Spinal cord (tissue), 10 donors: Measurements from ENCODE around the gene ANKRD33. TPM values are rescaled to one million over a fixed set of nuclear protein-coding genes. Genes with fewer than 3 reads are reported as not detected.

Experiments used
- DNase-seq, 6 donors: peaks; one replicate each; pipeline versions ENCODE4 v3.0.0 to v3.0.0-alpha.2; 2013 to 2015; ENCODE audit warnings: low spot score in 6 of 6, low read depth in 4 of 6
- H3K27ac ChIP-seq: one replicate; pipeline ENCODE4 v1.5.1; 2013; ENCODE audit warnings: low read depth, low read length, control low read depth
- H3K27me3 ChIP-seq: one replicate; pipeline ENCODE4 v1.6.1; 2013; ENCODE audit warnings: low read length; ENCODE audit not compliant: control insufficient read depth, insufficient read depth
- H3K36me3 ChIP-seq: one replicate; pipeline ENCODE4 v1.6.1; 2013; ENCODE audit warnings: low read length; ENCODE audit not compliant: control insufficient read depth, insufficient read depth
- H3K4me1 ChIP-seq: one replicate; pipeline ENCODE4 v1.6.1; 2013; ENCODE audit warnings: low read length; ENCODE audit not compliant: control insufficient read depth, insufficient read depth
- H3K4me3 ChIP-seq: one replicate; pipeline ENCODE4 v1.5.1; 2013; ENCODE audit warnings: low read depth, low read length, control low read depth
- H3K9me3 ChIP-seq: one replicate; pipeline ENCODE4 v1.6.1; 2013; ENCODE audit warnings: low read length; ENCODE audit not compliant: control insufficient read depth, insufficient read depth
- WGBS: methylation state at CpG from one replicate; pipeline ENCODE4 v1.1.5; 2013; ENCODE audit warnings: missing lambda C conversion rate; ENCODE audit not compliant: insufficient coverage; 5-methylcytosine and 5-hydroxymethylcytosine counted together
- polyA plus RNA-seq, 2 donors: library from polyadenylated mRNA; unstranded; fragments of 120-200 nt; gene quantifications; one replicate each; pipeline ENCODE4 v1.2.1, GENCODE V29; 2013; ENCODE audit not compliant: insufficient read length in 2 of 2
- total RNA-seq, 2 donors: library from RNA; depleted of rRNA in 1 of 2; stranded (reverse); fragments of 120-200 nt in 1 of 2; fragments of >200 nt in 1 of 2; gene quantifications; one replicate each; pipeline versions ENCODE4 v1.2.3 to v1.2.4, GENCODE V29; 2013 to 2014
- donor health status: healthy.

ANKRD33 gene
- total and polyA plus RNA-seq, 4 donors: 0.14 to 0.21 (median 0.17) TPM; not detected in 1

GRCh38 chr12:51898937-51899336 lies 11.0 kb downstream of the ANKRD33 start:
- Histone ChIP-seq H3K9me3 (no peaks in the 10 kb centered on the region), H3K36me3 (no peaks in the 10 kb centered on the region), H3K27me3 (no peaks in the 10 kb centered on the region), H3K4me1 (peaks cover 14% of the 10 kb centered on the region), H3K4me3 (no peak overlapping the region), H3K27ac (no peak overlapping the region)
- DNase-seq: no peak
- 83% methylated on average over 6 of the region's 9 CpGs for WGBS

- Histone ChIP-seq H3K27me3 (no peaks in the 10 kb centered on the region), H3K4me1 (peaks cover 11% of the 10 kb centered on the region), H3K9me3 (no peaks in the 10 kb centered on the region), H3K4me3 (no peak overlapping the region), H3K36me3 (no peaks in the 10 kb centered on the region), H3K27ac (no peak overlapping the region)
- WGBS: 94% methylated on average over 43 of the region's 43 CpGs
- DNase-seq: no peak
Observed at GRCh38 chr12:51900323-51900889, 12.5 kb downstream of the ANKRD33 start.

GRCh38 chr12:51901121-51901817 lies 13.4 kb downstream of the ANKRD33 start:
- Histone ChIP-seq H3K9me3 (no peaks in the 10 kb centered on the region), H3K4me3 (no peak overlapping the region), H3K27ac (no peak overlapping the region), H3K36me3 (no peaks in the 10 kb centered on the region), H3K27me3 (peaks cover 3% of the 10 kb centered on the region), H3K4me1 (peaks cover 10% of the 10 kb centered on the region)
- 79% methylated on average over 11 of the region's 14 CpGs for WGBS
- DNase-seq: no peak

GRCh38 chr12:51901881-51902280 lies 14.0 kb downstream of the ANKRD33 start:
- H3K27ac ChIP-seq: no peak overlapping the region
- no peak overlapping the region for H3K4me3 ChIP-seq
- H3K9me3 ChIP-seq: no peaks in the 10 kb centered on the region
- H3K27me3 ChIP-seq: peaks cover 9% of the 10 kb centered on the region
- WGBS: 96% methylated on average over 11 of the region's 11 CpGs
- DNase-seq: no peak
- H3K36me3 ChIP-seq: no peaks in the 10 kb centered on the region
- peaks cover 14% of the 10 kb centered on the region for H3K4me1 ChIP-seq

GRCh38 chr12:51904951-51905470 lies 17.1 kb downstream of the ANKRD33 start:
- H3K27ac ChIP-seq: peak overlapping the region; percentile 53
- H3K4me3 ChIP-seq: no peak overlapping the region
- H3K36me3 ChIP-seq: no peaks in the 10 kb centered on the region
- peaks cover 17% of the 10 kb centered on the region for H3K4me1 ChIP-seq
- no peak for DNase-seq
- H3K27me3 ChIP-seq: peaks cover 18% of the 10 kb centered on the region
- no peaks in the 10 kb centered on the region for H3K9me3 ChIP-seq

- no peaks in the 10 kb centered on the region for H3K9me3 ChIP-seq
- 63% methylated on average over 13 of the region's 18 CpGs for WGBS
- no peak overlapping the region for H3K4me3 ChIP-seq
- DNase-seq: peak in 1 of 6 donors; percentile 77
- peaks cover 18% of the 10 kb centered on the region for H3K27me3 ChIP-seq
- H3K27ac ChIP-seq: peak overlapping the region; percentile 53
- peaks cover 24% of the 10 kb centered on the region for H3K4me1 ChIP-seq
- no peaks in the 10 kb centered on the region for H3K36me3 ChIP-seq
Observed at GRCh38 chr12:51905471-51906429, 17.8 kb downstream of the ANKRD33 start.

- 33% methylated on average over 14 of the region's 23 CpGs for WGBS
- H3K36me3 ChIP-seq: no peaks in the 10 kb centered on the region
- DNase-seq: peak in 1 of 6 donors; percentile 15
- H3K27ac ChIP-seq: peak overlapping the region; percentile 33
- peaks cover 18% of the 10 kb centered on the region for H3K27me3 ChIP-seq
- no peaks in the 10 kb centered on the region for H3K9me3 ChIP-seq
- H3K4me1 ChIP-seq: peaks cover 27% of the 10 kb centered on the region
- peak overlapping the region; percentile 19 for H3K4me3 ChIP-seq
Observed at GRCh38 chr12:51906430-51907082, 18.7 kb downstream of the ANKRD33 start.

GRCh38 chr12:51907083-51907855 lies 19.4 kb downstream of the ANKRD33 start, which contains the start of gene ACVRL1:
ACVRL1 (plus strand) TSS chr12:51907504; CDS start chr12:51912475, 4,971 bp downstream.
- WGBS: 5% methylated on average over 74 of the region's 74 CpGs
- Histone ChIP-seq H3K27me3 (peaks cover 18% of the 10 kb centered on the region), H3K9me3 (no peaks in the 10 kb centered on the region), H3K27ac (peak within 1 kb of the TSS; percentile 33), H3K36me3 (no peaks in the 10 kb centered on the region), H3K4me3 (peak within 1 kb of the TSS; percentile 19), H3K4me1 (peaks cover 33% of the 10 kb centered on the region)
- no peak for DNase-seq
